OCI-LY3 (cell line): Measurements from ENCODE around the gene URI1.

Experiments used
- CTCF ChIP-seq: fragments of 200-600, 300-600 bp; sonication (generic); IDR thresholded peaks from 2 replicates; pipeline ENCODE4 v1.5.1; 2014; ENCODE audit warnings: antibody characterized with exemption, low read length, low read depth
- EZH2phosphoT487 ChIP-seq: fragments of 200-600 bp; shearing (Covaris generic); IDR thresholded peaks from 2 replicates; pipeline ENCODE4 v1.6.1; 2018; ENCODE audit warnings: antibody characterized with exemption, mixed run types, low read depth

- TF ChIP-seq CTCF (no peak), EZH2phosphoT487 (no peak)
These were observed 46.3 kb downstream of the URI1 start for GRCh38 chr19:29988351-29988750.
